Measurements from ENCODE around the gene LOXHD1.

DNA sequence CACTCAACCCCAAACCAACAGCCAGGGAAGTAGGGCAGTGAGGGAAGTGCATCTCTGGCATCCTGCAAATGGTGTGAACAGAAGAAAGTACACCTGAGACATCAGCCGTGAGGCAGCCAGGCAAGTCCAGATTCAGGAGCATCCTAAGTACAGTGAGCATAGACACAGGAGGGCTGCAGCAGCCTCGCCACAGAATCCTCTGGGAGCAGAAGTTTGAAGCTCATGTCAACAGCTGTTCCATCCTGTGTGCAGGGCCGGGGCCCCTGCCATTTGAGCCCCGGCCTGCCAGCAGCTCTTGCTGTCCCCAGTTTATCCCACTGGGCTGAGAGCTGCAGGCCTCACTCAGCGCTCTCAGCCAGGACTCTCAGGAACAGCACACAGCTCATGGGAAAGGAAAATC, 14.5 kb downstream of the LOXHD1 start:
- TF ChIP-seq, protein P1, sequence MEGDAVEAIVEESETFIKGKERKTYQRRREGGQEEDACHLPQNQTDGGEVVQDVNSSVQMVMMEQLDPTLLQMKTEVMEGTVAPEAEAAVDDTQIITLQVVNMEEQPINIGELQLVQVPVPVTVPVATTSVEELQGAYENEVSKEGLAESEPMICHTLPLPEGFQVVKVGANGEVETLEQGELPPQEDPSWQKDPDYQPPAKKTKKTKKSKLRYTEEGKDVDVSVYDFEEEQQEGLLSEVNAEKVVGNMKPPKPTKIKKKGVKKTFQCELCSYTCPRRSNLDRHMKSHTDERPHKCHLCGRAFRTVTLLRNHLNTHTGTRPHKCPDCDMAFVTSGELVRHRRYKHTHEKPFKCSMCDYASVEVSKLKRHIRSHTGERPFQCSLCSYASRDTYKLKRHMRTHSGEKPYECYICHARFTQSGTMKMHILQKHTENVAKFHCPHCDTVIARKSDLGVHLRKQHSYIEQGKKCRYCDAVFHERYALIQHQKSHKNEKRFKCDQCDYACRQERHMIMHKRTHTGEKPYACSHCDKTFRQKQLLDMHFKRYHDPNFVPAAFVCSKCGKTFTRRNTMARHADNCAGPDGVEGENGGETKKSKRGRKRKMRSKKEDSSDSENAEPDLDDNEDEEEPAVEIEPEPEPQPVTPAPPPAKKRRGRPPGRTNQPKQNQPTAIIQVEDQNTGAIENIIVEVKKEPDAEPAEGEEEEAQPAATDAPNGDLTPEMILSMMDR (IDR thresholded peaks at IDR 0.05), result no peak
- TF ChIP-seq POLR2A (IDR thresholded peaks at IDR 0.05), result no peak

All from testis (tissue), 2 donors.